ENCODE data around the gene SPOCD1.

DNA sequence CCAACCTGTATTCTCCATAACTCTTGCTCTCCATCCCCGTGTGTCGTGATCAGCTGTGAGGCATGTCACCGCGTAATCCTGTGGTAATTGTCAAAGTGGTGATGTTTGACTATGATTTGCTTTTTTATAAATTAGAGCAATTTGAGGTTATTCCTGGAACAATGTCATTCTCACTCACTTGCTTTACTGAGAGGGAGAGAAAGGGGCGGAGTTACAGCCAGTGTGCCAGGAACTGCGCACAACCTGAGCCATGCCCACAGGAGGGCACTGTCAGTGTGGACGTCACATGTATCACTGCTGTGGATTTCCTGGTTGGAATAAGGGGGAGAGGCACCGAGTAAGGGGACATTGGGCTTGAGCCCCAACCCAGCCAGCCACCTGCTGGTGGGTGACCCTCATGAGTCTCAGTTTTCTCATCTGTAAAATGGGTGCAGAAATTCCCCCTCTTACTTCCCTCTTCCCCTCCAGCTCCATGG lies 58.6 kb downstream of the SPOCD1 start:
- no peak for TF ChIP-seq POLR2A (IDR thresholded peaks at IDR 0.05)
- TF ChIP-seq POLR2AphosphoS5 (IDR thresholded peaks at IDR 0.05): no peak

Measured in spleen (tissue), 3 donors.